Measurements from ENCODE around the gene ADAMTS20. TPM values are rescaled to one million over a fixed set of nuclear protein-coding genes. Genes with fewer than 3 reads are reported as not detected.
A peak's percentile ranks its signal among the peaks of the same experiment; 100 is the strongest.

Gene ADAMTS20
- total RNA-seq, 1 experiment from 2014 or later, result 6.0 TPM

- TF ChIP-seq, protein P1, sequence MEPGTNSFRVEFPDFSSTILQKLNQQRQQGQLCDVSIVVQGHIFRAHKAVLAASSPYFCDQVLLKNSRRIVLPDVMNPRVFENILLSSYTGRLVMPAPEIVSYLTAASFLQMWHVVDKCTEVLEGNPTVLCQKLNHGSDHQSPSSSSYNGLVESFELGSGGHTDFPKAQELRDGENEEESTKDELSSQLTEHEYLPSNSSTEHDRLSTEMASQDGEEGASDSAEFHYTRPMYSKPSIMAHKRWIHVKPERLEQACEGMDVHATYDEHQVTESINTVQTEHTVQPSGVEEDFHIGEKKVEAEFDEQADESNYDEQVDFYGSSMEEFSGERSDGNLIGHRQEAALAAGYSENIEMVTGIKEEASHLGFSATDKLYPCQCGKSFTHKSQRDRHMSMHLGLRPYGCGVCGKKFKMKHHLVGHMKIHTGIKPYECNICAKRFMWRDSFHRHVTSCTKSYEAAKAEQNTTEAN (CRISPR knock-in tag; IDR thresholded peaks at IDR 0.05), result peak; percentile 82
These were observed at the start of gene ADAMTS20 (continued) for GRCh38 chr12:43551971-43552559.

GRCh38 chr12:43599708-43600107 lies 47.7 kb upstream of the ADAMTS20 start:
- POLR2A ChIA-PET, result no interaction called here
- H3K4me3 Mint-ChIP-seq, result no peak overlapping the region
- no peak overlapping the region for H3K27ac Mint-ChIP-seq
- H3K27me3 Mint-ChIP-seq (ENCODE audit: low read depth), result no peaks in the 10 kb centered on the region
- CTCF ChIA-PET, result no interaction called here
- ATAC-seq (no peak), DNase-seq (ENCODE audit: low spot score) (no peak)
- H3K9me3 Mint-ChIP-seq, result no peaks in the 10 kb centered on the region
- no peak for TF ChIP-seq ZNF281 (CRISPR knock-in tag; IDR thresholded peaks at IDR 0.05)
- TF ChIP-seq OVOL2 (CRISPR knock-in tag; IDR thresholded peaks at IDR 0.05; ENCODE audit: borderline replicate concordance), result no peak
- TF ChIP-seq, protein P2, sequence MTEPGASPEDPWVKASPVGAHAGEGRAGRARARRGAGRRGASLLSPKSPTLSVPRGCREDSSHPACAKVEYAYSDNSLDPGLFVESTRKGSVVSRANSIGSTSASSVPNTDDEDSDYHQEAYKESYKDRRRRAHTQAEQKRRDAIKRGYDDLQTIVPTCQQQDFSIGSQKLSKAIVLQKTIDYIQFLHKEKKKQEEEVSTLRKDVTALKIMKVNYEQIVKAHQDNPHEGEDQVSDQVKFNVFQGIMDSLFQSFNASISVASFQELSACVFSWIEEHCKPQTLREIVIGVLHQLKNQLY (CRISPR knock-in tag; IDR thresholded peaks at IDR 0.05), result no peak
- TF ChIP-seq IRF1 (CRISPR knock-in tag; IDR thresholded peaks at IDR 0.05), result no peak
- TF ChIP-seq, protein P3, sequence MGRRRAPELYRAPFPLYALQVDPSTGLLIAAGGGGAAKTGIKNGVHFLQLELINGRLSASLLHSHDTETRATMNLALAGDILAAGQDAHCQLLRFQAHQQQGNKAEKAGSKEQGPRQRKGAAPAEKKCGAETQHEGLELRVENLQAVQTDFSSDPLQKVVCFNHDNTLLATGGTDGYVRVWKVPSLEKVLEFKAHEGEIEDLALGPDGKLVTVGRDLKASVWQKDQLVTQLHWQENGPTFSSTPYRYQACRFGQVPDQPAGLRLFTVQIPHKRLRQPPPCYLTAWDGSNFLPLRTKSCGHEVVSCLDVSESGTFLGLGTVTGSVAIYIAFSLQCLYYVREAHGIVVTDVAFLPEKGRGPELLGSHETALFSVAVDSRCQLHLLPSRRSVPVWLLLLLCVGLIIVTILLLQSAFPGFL (CRISPR knock-in tag; IDR thresholded peaks at IDR 0.05; ENCODE audit: borderline replicate concordance), result no peak
- no peak for TF ChIP-seq EMX1 (CRISPR knock-in tag; IDR thresholded peaks at IDR 0.05)
- no peak for TF ChIP-seq HMGXB4 (CRISPR knock-in tag; IDR thresholded peaks at IDR 0.05)
- no peak for TF ChIP-seq SOX15 (CRISPR knock-in tag; IDR thresholded peaks at IDR 0.05)
- no peak for TF ChIP-seq ZNF532 (CRISPR knock-in tag; IDR thresholded peaks at IDR 0.05; ENCODE audit: borderline replicate concordance)
- TF ChIP-seq ZNF396 (CRISPR knock-in tag; IDR thresholded peaks at IDR 0.05; ENCODE audit: borderline replicate concordance), result no peak
- TF ChIP-seq FOXK1 (CRISPR knock-in tag; IDR thresholded peaks at IDR 0.05), result no peak
- TF ChIP-seq CBFB (CRISPR knock-in tag; IDR thresholded peaks at IDR 0.05; ENCODE audit: low read depth), result no peak
- TF ChIP-seq, protein P4, sequence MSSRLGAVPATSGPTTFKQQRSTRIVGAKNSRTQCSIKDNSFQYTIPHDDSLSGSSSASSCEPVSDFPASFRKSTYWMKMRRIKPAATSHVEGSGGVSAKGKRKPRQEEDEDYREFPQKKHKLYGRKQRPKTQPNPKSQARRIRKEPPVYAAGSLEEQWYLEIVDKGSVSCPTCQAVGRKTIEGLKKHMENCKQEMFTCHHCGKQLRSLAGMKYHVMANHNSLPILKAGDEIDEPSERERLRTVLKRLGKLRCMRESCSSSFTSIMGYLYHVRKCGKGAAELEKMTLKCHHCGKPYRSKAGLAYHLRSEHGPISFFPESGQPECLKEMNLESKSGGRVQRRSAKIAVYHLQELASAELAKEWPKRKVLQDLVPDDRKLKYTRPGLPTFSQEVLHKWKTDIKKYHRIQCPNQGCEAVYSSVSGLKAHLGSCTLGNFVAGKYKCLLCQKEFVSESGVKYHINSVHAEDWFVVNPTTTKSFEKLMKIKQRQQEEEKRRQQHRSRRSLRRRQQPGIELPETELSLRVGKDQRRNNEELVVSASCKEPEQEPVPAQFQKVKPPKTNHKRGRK (CRISPR knock-in tag; IDR thresholded peaks at IDR 0.05; ENCODE audit: borderline replicate concordance), result no peak
- no peak for TF ChIP-seq ZNF423 (CRISPR knock-in tag; IDR thresholded peaks at IDR 0.05)
- no peak for TF ChIP-seq NR3C1 (CRISPR knock-in tag; conservative IDR thresholded peaks at IDR 0.05; ENCODE audit: low read depth)
- H3K36me3 Mint-ChIP-seq, result no peaks in the 10 kb centered on the region
- peaks cover 7% of the 10 kb centered on the region for H3K4me1 Mint-ChIP-seq

Measured in WTC11 (cell line).